ENCODE measurements around the gene GNG7.
A peak's percentile ranks its signal among the peaks of the same experiment; 100 is the strongest.
"Not testable (repeated sequence)": the region's sequence is repeated elsewhere in the genome, so short reads cannot be mapped to it uniquely, and the experiment has no call there.

The GNG7 gene

GRCh38 chr19:2616741-2617392 lies 85.6 kb downstream of the GNG7 start:
- peak in 1 of 2 experiments; percentile 45 for DNase-seq

- DNase-seq: no peak
These were observed 86.7 kb downstream of the GNG7 start for GRCh38 chr19:2615782-2616181.

- peak; percentile 50 to 64 for DNase-seq
These were observed 88.8 kb downstream of the GNG7 start for GRCh38 chr19:2613507-2614295.

- DNase-seq: no peak
These were observed 89.8 kb downstream of the GNG7 start for GRCh38 chr19:2612619-2613249.

- no peak for DNase-seq
These were observed 90.7 kb downstream of the GNG7 start for GRCh38 chr19:2611483-2612464.

- peak; percentile 82 to 92 for DNase-seq
These were observed 91.6 kb downstream of the GNG7 start for GRCh38 chr19:2610637-2611482.

- DNase-seq: no peak
These were observed 92.9 kb downstream of the GNG7 start for GRCh38 chr19:2609389-2610116.

GRCh38 chr19:2609034-2609388 lies 93.5 kb downstream of the GNG7 start:
- DNase-seq: not testable (repeated sequence)

- DNase-seq: no peak
These were observed 93.9 kb downstream of the GNG7 start for GRCh38 chr19:2608602-2608922.

GRCh38 chr19:2607712-2608601 lies 94.5 kb downstream of the GNG7 start:
- peak; percentile 86 to 96 for DNase-seq

- not testable (repeated sequence) for DNase-seq
These were observed 95.7 kb downstream of the GNG7 start for GRCh38 chr19:2606774-2607173.

- not testable (repeated sequence) for DNase-seq
These were observed 96.6 kb downstream of the GNG7 start for GRCh38 chr19:2605889-2606288.

- DNase-seq: no peak
These were observed 97.7 kb downstream of the GNG7 start for GRCh38 chr19:2604747-2605329.

GRCh38 chr19:2603334-2603733 lies 99.2 kb downstream of the GNG7 start:
- no peak for DNase-seq

- DNase-seq: no peak
These were observed 99.9 kb downstream of the GNG7 start for GRCh38 chr19:2602391-2603181.

GRCh38 chr19:2600914-2601870 lies 101.3 kb downstream of the GNG7 start:
- DNase-seq: no peak

GRCh38 chr19:2594319-2594718 lies 108.2 kb downstream of the GNG7 start:
- no peak for DNase-seq

- DNase-seq: no peak
These were observed 109.7 kb downstream of the GNG7 start for GRCh38 chr19:2592824-2593223.
